ENCODE data around the gene PRSS50.
"Not testable (repeated sequence)": the region's sequence is repeated elsewhere in the genome, so short reads cannot be mapped to it uniquely, and the experiment has no call there.

PRSS50 gene, protein sequence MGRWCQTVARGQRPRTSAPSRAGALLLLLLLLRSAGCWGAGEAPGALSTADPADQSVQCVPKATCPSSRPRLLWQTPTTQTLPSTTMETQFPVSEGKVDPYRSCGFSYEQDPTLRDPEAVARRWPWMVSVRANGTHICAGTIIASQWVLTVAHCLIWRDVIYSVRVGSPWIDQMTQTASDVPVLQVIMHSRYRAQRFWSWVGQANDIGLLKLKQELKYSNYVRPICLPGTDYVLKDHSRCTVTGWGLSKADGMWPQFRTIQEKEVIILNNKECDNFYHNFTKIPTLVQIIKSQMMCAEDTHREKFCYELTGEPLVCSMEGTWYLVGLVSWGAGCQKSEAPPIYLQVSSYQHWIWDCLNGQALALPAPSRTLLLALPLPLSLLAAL

DNA sequence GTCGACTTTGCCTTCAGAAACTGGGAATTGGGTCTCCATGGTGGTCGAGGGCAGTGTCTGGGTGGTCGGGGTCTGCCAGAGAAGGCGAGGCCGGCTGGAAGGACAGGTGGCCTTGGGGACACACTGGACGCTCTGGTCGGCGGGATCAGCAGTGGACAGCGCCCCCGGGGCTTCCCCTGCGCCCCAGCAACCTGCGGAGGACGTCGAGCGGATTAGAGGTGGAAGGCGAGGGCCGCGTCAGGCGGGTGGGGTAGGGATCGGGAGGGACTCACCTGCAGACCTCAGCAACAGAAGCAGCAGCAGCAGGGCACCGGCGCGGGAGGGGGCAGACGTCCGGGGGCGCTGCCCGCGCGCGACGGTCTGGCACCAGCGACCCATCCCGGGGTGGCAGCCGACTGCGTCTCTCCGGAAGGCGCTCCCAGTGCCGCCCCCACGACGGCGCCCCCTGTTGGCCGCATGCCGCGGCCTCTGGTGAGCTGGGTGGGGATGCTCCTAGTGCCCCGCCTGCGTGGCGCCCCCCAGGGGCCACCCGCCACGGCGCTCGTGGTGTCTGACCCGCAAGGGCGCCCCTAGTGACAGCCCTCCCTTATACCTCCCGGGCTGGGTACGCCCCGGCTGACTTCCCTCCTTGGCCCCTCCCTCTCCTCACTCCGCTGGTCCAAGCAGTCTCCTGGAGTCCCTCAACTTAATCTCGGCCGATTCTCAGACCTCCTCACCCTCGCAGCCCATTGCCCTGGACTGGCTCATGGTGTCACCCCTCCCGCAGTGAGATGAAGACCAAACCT lies at the start of gene PRSS50:
PRSS50 (minus strand) TSS at position 423 of the 785 bp plus-strand sequence; CDS start at position 378, 45 bp downstream.
- in situ Hi-C loops (cut with HindIII; ENCODE audit: low pct_unique_long_range_greater_than_20kb, low sequenced_read_pairs), result no loop called here
- no peak for DNase-seq (ENCODE audit: low read depth in 1 of 2, low spot score in 1 of 2)
- no peak for TF ChIP-seq JUND (IDR thresholded peaks at IDR 0.05; ENCODE audit: low read depth)

DNA sequence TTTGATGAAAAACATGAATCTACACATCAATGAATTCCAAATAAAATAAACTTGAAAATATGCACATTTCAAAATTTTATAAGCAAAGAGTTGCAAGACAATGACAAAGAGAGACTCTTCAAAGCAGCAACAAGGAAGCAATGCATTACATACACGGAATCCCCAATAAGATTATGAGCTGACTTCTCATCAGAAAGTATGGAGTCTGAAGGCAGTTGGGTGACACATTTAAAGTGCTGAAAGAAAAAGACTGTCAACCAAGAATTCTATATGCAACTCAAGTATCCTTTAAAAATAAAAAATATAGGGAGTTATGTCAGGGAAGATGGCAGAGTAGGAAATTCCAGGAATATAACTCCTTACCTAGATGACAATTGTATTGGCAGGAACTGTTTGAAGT lies 46.5 kb upstream of the PRSS50 start:
- in situ Hi-C loops (cut with HindIII; ENCODE audit: low pct_unique_long_range_greater_than_20kb, low sequenced_read_pairs), result no loop called here
- no peak for TF ChIP-seq JUND (IDR thresholded peaks at IDR 0.05; ENCODE audit: low read depth)
- DNase-seq (ENCODE audit: low read depth in 1 of 2, low spot score in 1 of 2), result no peak

DNA sequence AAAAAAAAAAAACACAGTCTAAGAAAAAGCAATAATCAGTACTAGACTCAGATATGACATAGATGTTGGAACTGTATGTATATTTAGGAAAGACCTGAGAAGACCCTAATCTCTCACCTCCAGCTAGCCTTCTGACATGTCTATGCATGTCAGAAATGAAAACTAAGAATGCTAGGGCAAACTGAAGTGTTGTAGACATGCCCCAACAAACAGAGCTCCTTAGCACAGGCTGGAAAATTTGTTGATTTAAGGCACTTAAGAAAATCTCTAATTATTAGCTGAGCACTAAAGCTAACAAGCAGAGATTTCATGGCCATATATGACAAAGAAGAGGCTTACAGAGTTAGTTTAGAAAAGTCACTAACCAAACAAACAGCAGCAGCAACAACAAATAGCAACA lies 45.5 kb upstream of the PRSS50 start:
- no peak for TF ChIP-seq JUND (IDR thresholded peaks at IDR 0.05; ENCODE audit: low read depth)
- no peak for DNase-seq (ENCODE audit: low read depth in 1 of 2, low spot score in 1 of 2)
- in situ Hi-C loops (cut with HindIII; ENCODE audit: low pct_unique_long_range_greater_than_20kb, low sequenced_read_pairs), result no loop called here

DNA sequence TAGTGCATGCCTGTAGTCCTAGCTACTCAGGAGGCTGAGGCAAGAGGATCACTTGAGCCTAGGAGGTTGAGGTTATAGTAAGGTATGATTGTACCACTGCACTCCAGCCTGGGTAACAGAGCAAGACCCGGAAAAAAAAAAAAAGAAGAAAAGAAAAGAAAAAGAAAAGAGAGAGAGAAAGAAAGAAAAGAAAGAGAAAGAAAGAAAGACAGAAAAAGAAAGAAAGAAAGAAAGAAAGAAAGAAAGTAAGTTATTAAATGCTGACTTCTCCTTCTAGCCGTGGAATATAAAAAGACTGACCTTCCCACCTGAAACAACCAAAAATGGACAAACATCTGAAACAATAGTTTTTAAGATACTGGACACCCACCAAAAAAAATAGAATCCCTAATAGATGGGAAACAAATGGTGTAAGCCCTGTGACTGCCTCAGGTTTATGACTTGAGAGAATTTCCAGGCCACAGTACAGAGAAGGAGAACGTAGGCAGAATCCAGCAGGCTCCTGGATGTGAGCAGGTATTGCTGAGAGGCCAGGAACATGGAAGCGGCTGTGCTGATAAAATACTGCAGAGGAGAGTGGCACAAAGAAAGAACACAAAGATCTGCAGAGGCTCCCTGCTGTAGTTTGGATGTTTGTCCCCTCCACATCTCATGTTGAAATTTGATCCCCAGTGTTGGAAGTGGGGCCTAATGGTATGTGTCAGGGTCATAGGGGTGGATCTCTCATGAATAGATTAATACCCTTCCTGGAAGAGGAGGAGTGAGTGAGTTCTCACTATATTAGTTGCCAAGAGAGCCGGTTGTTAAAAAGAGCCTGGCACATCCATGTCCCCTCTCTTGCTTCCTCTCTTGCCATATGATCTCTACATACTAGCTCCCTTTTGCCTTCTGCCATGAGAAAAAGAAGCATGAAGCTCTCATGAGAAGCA lies 41.8 kb upstream of the PRSS50 start:
- in situ Hi-C loops (cut with HindIII; ENCODE audit: low pct_unique_long_range_greater_than_20kb, low sequenced_read_pairs), result no loop called here
- no peak for DNase-seq (ENCODE audit: low read depth in 1 of 2, low spot score in 1 of 2)
- no peak for TF ChIP-seq JUND (IDR thresholded peaks at IDR 0.05; ENCODE audit: low read depth)

DNA sequence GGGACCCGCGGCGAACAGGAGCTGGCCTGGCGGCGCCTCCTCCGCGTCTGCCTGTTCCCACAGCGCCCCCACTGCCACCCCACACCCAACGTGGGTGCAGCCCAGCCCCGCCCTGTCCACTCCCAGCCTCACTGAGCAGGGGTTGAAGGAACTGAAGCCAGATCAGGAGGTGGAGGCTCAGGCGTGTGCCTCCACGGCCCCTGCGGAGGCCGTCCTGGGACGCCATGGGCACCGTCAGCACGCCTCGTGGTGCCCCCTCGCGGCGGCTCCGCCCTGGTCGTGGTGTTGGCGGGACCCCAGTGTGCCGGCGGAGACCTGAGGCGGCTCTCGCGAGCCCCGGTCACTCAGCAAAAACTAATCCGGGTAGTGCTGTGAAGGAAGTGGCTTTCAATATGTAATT lies 39.0 kb upstream of the PRSS50 start:
- DNase-seq (ENCODE audit: low read depth in 1 of 2, low spot score in 1 of 2), result no peak
- no peak for TF ChIP-seq JUND (IDR thresholded peaks at IDR 0.05; ENCODE audit: low read depth)
- in situ Hi-C loops (cut with HindIII; ENCODE audit: low pct_unique_long_range_greater_than_20kb, low sequenced_read_pairs), result no loop called here

DNA sequence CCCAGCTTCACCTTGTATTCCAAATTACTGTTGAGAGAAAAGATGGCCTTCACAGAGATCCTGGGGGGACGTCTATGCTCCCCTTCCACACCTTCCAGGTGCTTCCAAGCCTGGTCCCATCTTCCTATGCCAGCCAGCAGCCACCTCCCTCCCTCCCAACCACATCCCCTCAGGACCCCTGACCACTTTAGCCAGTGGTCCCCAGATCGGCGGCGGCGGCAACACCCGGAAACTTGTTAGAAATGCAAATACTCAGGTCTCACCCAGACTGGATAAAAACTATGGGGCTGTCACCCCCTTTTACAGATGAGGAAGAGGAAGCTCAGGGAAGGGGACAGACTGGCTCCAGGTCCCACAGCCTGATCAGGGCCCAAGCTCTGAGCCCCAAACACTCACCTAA lies 38.0 kb upstream of the PRSS50 start:
- in situ Hi-C loops (cut with HindIII; ENCODE audit: low pct_unique_long_range_greater_than_20kb, low sequenced_read_pairs), result no loop called here

DNA sequence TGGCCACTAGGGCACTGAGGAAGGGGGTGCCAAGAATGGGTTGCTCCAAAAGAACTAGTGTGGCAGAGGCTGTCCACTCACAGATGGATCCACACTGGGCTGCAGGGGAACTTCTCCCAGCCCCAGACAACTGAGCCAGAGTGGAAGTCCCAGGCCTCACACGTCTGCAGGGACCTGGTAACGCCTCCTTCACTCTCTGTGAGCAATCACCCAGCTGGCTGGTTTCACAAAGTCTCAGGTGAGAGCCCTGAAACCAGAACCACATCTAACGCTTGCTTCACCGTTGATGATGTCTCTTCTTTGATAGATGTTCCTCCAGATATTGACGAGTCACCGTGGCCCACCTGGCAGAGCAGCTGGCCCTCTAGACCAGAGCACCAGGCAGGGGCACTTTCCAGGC lies 35.5 kb upstream of the PRSS50 start:
- in situ Hi-C loops (cut with HindIII; ENCODE audit: low pct_unique_long_range_greater_than_20kb, low sequenced_read_pairs), result not testable (repeated sequence)

More for the DNA sequence above, 38.0 kb upstream of the PRSS50 start:
- no peak for DNase-seq (ENCODE audit: low read depth in 1 of 2, low spot score in 1 of 2)
- TF ChIP-seq JUND (IDR thresholded peaks at IDR 0.05; ENCODE audit: low read depth), result no peak

DNA sequence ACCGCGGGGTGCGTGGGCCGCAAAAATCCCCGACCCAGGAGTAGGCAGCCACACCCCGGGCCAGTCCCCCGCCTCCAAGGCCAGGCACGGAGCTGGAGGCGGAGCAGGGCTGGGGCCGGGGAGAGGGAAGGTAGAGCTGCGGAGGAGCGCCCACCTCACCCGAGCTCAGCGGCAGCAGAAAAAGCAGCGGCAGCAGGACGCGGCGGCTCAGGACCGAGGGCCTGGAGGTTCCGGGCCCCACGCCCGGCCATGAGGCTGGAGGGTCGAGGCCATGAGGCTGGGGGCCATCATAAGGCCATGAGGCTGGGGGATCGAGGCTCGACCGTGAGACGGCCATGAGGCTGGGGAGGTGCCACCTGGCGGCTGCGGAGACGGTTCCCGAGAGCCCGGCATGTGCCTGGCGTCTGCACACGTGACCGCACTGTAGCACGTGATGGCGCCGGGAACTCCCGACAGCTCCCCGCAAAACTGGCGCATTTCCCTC lies 32.9 kb upstream of the PRSS50 start:
- DNase-seq (ENCODE audit: low read depth in 1 of 2, low spot score in 1 of 2), result no peak
- no peak for TF ChIP-seq JUND (IDR thresholded peaks at IDR 0.05; ENCODE audit: low read depth)
- in situ Hi-C loops (cut with HindIII; ENCODE audit: low pct_unique_long_range_greater_than_20kb, low sequenced_read_pairs), result no loop called here

More for the DNA sequence above, 35.5 kb upstream of the PRSS50 start:
- not testable (repeated sequence) for DNase-seq (ENCODE audit: low read depth in 1 of 2, low spot score in 1 of 2)

DNA sequence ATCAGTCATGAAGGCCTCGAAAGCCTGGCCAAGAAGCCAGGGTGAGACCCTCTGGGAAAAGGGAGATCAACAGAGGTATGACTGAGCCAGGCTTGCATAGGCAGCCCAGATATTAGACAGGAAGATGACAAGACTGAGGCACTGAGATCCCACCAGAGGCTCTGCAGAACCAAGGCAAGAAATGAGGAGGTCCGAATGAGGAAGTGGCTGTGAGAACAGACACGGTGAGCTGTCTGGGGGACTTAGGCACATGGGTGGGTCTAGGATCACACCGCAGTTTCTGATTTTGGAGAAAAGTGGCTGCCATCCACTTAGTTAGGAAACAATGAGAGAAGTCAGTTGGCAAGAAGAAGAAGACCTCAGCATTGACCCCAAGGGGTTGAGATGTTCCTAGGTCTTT lies 31.5 kb upstream of the PRSS50 start:
- TF ChIP-seq JUND (IDR thresholded peaks at IDR 0.05; ENCODE audit: low read depth), result no peak
- in situ Hi-C loops (cut with HindIII; ENCODE audit: low pct_unique_long_range_greater_than_20kb, low sequenced_read_pairs), result no loop called here
- no peak for DNase-seq (ENCODE audit: low read depth in 1 of 2, low spot score in 1 of 2)

DNA sequence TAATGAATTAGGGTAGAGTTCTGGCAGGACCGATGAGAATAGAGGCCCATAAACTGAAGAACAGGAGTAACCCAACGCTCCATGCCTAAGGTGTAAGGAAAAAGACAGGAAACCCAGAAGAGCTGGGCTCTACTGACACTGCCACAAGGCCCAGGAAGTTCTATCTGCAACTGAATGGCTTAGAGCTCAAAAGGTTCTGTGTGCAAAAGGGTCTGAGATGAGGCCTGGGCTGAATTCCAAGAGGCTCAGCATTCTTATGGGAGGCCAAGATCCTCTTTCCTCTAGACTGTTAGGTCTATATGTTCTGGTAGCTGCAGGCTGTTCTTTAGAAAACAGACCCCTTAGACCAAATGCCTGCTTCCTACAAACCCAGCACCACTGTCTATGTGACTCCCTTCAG lies 30.5 kb upstream of the PRSS50 start:
- DNase-seq (ENCODE audit: low read depth in 1 of 2, low spot score in 1 of 2), result no peak
- no peak for TF ChIP-seq JUND (IDR thresholded peaks at IDR 0.05; ENCODE audit: low read depth)
- in situ Hi-C loops (cut with HindIII; ENCODE audit: low pct_unique_long_range_greater_than_20kb, low sequenced_read_pairs), result no loop called here

DNA sequence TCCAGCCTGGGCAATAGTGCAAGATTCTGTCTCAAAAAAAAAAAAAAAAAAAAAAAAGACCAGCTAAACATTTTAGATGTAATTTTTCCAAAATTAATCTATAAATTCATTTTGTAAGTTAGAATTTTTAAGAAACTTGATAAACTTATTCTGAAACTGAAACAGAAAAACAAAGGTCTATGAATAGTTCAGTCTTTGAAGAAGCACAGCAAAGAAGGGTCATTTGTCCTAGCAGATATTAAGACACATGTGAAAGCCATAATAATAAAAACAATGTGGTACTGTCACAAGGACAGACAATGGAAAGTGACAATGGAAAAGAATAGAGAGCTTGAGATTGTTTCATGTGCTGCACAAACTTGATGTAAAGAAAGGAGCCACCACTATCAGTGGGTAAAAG lies 29.0 kb upstream of the PRSS50 start:
- no peak for TF ChIP-seq JUND (IDR thresholded peaks at IDR 0.05; ENCODE audit: low read depth)
- in situ Hi-C loops (cut with HindIII; ENCODE audit: low pct_unique_long_range_greater_than_20kb, low sequenced_read_pairs), result no loop called here
- DNase-seq (ENCODE audit: low read depth in 1 of 2, low spot score in 1 of 2), result no peak

DNA sequence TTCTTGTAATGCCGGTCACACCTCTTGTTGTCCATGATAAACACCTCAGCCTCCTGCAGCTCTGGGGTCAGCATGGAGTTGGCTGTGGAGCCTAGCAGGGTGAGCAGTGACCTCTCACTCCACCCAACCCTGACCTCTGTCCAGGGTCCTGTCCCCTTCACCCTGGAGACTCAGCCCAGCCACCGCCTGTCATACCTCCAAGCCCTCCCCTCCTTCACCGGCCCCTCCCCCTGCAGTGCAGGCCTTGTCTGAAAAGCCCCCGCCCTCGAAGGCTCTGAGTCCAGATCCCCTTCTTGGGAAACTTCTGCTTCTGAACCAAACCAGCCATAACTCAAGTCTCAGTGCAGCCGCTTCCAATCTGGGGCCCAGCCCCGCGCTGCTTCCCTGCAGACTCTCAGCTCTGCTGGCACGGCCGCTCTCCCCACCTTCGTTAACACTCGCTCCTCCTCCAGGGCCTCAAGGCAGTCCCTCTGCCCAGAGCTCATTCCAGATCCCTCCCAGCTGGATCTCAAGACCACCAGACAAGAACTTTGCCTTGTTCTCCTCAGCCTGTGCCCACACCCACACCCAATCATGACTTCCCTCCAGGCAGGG lies 25.4 kb upstream of the PRSS50 start:
- no peak for DNase-seq (ENCODE audit: low read depth in 1 of 2, low spot score in 1 of 2)
- in situ Hi-C loops (cut with HindIII; ENCODE audit: low pct_unique_long_range_greater_than_20kb, low sequenced_read_pairs), result no loop called here
- no peak for TF ChIP-seq JUND (IDR thresholded peaks at IDR 0.05; ENCODE audit: low read depth)

DNA sequence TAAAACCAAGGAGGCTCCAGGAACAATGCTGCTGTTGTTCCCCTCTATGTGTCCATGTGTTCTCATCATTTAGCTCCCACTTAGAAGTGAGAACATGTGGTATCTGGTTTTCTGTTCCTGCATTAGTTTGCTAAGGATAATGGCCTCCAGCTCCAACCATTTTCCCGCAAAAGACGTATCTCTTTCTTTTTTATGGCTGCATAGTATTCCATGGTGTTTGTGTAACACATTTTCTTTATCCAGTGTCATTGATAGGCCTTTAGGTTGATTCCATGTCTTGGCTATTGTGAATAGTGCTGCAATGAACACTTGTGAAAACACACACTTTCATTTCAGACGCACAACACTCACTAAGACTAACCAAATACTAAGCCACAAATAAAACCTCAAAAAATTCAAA lies 21.9 kb upstream of the PRSS50 start:
- in situ Hi-C loops (cut with HindIII; ENCODE audit: low pct_unique_long_range_greater_than_20kb, low sequenced_read_pairs); DNase-seq (ENCODE audit: low read depth in 1 of 2, low spot score in 1 of 2): not testable (repeated sequence)
